ENCODE measurements around the gene EIF3B.
"Not testable (repeated sequence)": the region's sequence is repeated elsewhere in the genome, so short reads cannot be mapped to it uniquely, and the experiment has no call there.

Gene EIF3B

DNA sequence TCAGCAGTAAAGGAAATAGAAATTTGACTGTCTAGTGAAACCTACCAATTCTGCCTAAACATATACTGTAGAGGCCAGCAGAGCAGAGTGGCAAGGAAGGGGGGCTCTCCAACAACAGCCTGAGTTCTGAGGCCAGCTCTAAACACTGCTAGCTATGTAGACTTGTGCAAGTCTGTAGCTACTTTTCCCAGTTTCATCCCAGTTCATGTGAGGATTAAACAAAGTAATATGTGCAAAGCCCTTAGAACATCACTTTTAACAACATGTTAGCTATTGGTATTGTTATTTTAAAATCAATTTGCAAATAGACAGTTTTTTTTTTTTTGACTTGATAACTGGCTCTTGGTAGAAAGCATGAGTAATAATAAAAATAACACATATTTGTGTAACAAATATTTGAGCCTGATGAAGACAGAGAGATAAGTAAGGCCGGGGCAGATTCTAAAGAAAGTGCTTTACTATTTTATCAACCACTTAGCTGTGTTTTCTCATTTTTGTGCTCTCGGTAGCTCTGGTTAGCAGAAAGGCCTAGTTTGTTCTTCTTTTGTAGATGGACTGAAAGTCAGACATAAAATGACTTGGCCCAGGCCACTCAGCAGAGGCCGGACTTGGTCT, 58.1 kb downstream of the EIF3B start:
- H2AFZ ChIP-seq (ENCODE audit: low read length), result no peak overlapping the region
- no peak overlapping the region for H3K18ac ChIP-seq (ENCODE audit: low read length)
- H3K36me3 ChIP-seq (replicated peaks in 1 of 2; ENCODE audit: control insufficient read depth in 2 of 2, insufficient read depth in 2 of 2, low read length in 2 of 2), result no peaks in the 10 kb centered on the region
- no peak overlapping the region for H3K4me2 ChIP-seq (ENCODE audit: insufficient read depth, low read length, poor library complexity, severe bottlenecking)
- H3K4me3 ChIP-seq (ENCODE audit: low read length in 2 of 2), result no peak overlapping the region
- H3K79me1 ChIP-seq (ENCODE audit: low read depth, low read length), result peaks cover 2% of the 10 kb centered on the region
- no peak overlapping the region for H2BK120ac ChIP-seq (ENCODE audit: low read depth, low read length)
- no peak overlapping the region for H3K4ac ChIP-seq (ENCODE audit: low read length)
- no peak overlapping the region for H4K91ac ChIP-seq (ENCODE audit: low read depth, low read length, poor library complexity)
- H3K4me1 ChIP-seq (ENCODE audit: control insufficient read depth in 2 of 2, insufficient read depth in 1 of 2, low read depth in 1 of 2, low read length in 2 of 2), result peaks cover 4 to 8% of the 10 kb centered on the region in 2 donors
- no peak overlapping the region for H2BK15ac ChIP-seq (ENCODE audit: low read length)
- H3K27me3 ChIP-seq (ENCODE audit: control insufficient read depth in 3 of 3, insufficient read depth in 3 of 3, low read depth in 1 of 3, low read length in 3 of 3), result no peaks in the 10 kb centered on the region
- no peak for DNase-seq (ENCODE audit: low spot score)
- H2AK5ac ChIP-seq (ENCODE audit: low read depth, low read length), result no peak overlapping the region
- H4K8ac ChIP-seq (ENCODE audit: low read depth, low read length), result no peak overlapping the region
- WGBS, 2 donors (ENCODE audit: extremely low coverage in 2 of 2, insufficient read length in 2 of 2, insufficient replicate concordance in 1 of 2), result no CpG with 5 or more reads among the region's 3 CpGs
- H2BK12ac ChIP-seq (ENCODE audit: low read length), result no peak overlapping the region
- H3K23ac ChIP-seq (ENCODE audit: low read depth, low read length, poor library complexity), result no peak overlapping the region
- H3K9me3 ChIP-seq (replicated peaks in 1 of 2; ENCODE audit: control insufficient read depth in 2 of 2, insufficient read depth in 1 of 2, low read depth in 1 of 2, low read length in 2 of 2), result no peaks in the 10 kb centered on the region
- H3K14ac ChIP-seq (ENCODE audit: low read length), result no peak overlapping the region
- no peak overlapping the region for H2BK5ac ChIP-seq (ENCODE audit: low read length)
- H3K27ac ChIP-seq (replicated peaks; ENCODE audit: low read length), result no peak overlapping the region
- no peak overlapping the region for H3K9ac ChIP-seq (ENCODE audit: low read depth, low read length, poor library complexity)

DNA sequence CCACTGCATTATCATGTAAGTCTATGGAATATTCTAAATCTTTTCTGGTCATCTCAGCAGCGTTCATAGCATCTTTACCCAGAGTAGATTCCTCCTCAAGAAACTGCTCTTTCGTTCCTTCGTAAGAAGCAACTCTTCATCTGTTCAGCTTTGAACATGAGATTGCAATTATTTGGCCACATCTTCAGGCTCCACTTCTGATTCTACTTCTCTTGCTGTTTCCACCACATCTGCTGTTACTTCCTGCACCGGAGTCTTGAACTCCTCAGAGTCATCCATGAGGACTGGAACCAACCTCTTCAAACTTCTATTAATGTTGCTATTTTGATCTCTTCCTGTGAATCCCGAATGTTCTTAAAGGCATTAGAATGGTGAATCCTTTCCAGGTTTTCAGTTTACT, 61.4 kb downstream of the EIF3B start:
- H3K4ac ChIP-seq (ENCODE audit: low read length), result no peak overlapping the region
- no peaks in the 10 kb centered on the region for H3K9me3 ChIP-seq (replicated peaks in 1 of 2; ENCODE audit: control insufficient read depth in 2 of 2, insufficient read depth in 1 of 2, low read depth in 1 of 2, low read length in 2 of 2)
- no peaks in the 10 kb centered on the region for H3K27me3 ChIP-seq (ENCODE audit: control insufficient read depth in 3 of 3, insufficient read depth in 3 of 3, low read depth in 1 of 3, low read length in 3 of 3)
- no peak overlapping the region for H3K18ac ChIP-seq (ENCODE audit: low read length)
- H2BK12ac ChIP-seq (ENCODE audit: low read length), result no peak overlapping the region
- no peak overlapping the region for H3K14ac ChIP-seq (ENCODE audit: low read length)
- no peaks in the 10 kb centered on the region for H3K36me3 ChIP-seq (replicated peaks in 1 of 2; ENCODE audit: control insufficient read depth in 2 of 2, insufficient read depth in 2 of 2, low read length in 2 of 2)
- H4K91ac ChIP-seq (ENCODE audit: low read depth, low read length, poor library complexity), result no peak overlapping the region
- no peak overlapping the region for H2BK15ac ChIP-seq (ENCODE audit: low read length)
- H3K4me1 ChIP-seq (ENCODE audit: control insufficient read depth in 2 of 2, insufficient read depth in 1 of 2, low read depth in 1 of 2, low read length in 2 of 2), result peaks cover 0 to 2% of the 10 kb centered on the region in 2 donors
- H3K79me1 ChIP-seq (ENCODE audit: low read depth, low read length), result peaks cover 2% of the 10 kb centered on the region
- no peak overlapping the region for H2AFZ ChIP-seq (ENCODE audit: low read length)
- H2AK5ac ChIP-seq (ENCODE audit: low read depth, low read length), result no peak overlapping the region
- no peak overlapping the region for H3K4me2 ChIP-seq (ENCODE audit: insufficient read depth, low read length, poor library complexity, severe bottlenecking)
- no peak overlapping the region for H3K4me3 ChIP-seq (ENCODE audit: low read length in 2 of 2)
- no peak overlapping the region for H2BK120ac ChIP-seq (ENCODE audit: low read depth, low read length)
- H2BK5ac ChIP-seq (ENCODE audit: low read length), result no peak overlapping the region
- no CpG with 5 or more reads among the region's 5 CpGs for WGBS, 2 donors (ENCODE audit: extremely low coverage in 2 of 2, insufficient read length in 2 of 2, insufficient replicate concordance in 1 of 2)
- no peak overlapping the region for H3K23ac ChIP-seq (ENCODE audit: low read depth, low read length, poor library complexity)
- H4K8ac ChIP-seq (ENCODE audit: low read depth, low read length), result no peak overlapping the region
- H3K9ac ChIP-seq (ENCODE audit: low read depth, low read length, poor library complexity), result no peak overlapping the region
- no peak overlapping the region for H3K27ac ChIP-seq (replicated peaks; ENCODE audit: low read length)
- no peak for DNase-seq (ENCODE audit: low spot score)

DNA sequence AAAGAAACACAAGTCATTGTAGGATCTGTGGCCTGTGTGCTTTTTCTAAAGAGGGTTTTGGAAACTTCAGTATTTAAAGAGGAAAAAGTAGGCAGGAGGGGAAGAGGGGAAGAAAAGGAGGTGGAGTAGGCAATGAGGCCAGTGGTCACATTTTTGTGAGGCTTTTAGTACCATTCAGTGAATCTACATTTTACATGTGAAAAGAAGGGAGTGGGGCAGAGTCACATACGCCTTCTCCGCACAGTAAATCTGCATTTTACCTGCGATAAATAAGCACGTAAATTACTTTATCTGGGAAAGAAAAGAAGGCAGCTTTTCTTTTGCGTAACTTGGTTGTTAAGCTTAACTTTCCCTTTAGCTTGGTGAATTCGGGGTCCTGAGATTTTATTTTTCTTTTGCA, 62.0 kb downstream of the EIF3B start:
- Histone ChIP-seq H3K18ac (ENCODE audit: low read length) (no peak overlapping the region), H3K9ac (ENCODE audit: low read depth, low read length, poor library complexity) (no peak overlapping the region), H2AK5ac (ENCODE audit: low read depth, low read length) (no peak overlapping the region), H3K4me2 (ENCODE audit: insufficient read depth, low read length, poor library complexity, severe bottlenecking) (no peak overlapping the region), H3K4me1 (ENCODE audit: control insufficient read depth in 2 of 2, insufficient read depth in 1 of 2, low read depth in 1 of 2, low read length in 2 of 2) (peaks cover 0 to 2% of the 10 kb centered on the region in 2 donors), H3K27ac (replicated peaks; ENCODE audit: low read length) (no peak overlapping the region), H4K8ac (ENCODE audit: low read depth, low read length) (no peak overlapping the region), H4K91ac (ENCODE audit: low read depth, low read length, poor library complexity) (no peak overlapping the region), H3K4me3 (ENCODE audit: low read length in 2 of 2) (no peak overlapping the region), H2AFZ (ENCODE audit: low read length) (no peak overlapping the region), H2BK5ac (ENCODE audit: low read length) (no peak overlapping the region), H3K27me3 (ENCODE audit: control insufficient read depth in 3 of 3, insufficient read depth in 3 of 3, low read depth in 1 of 3, low read length in 3 of 3) (no peaks in the 10 kb centered on the region), H2BK15ac (ENCODE audit: low read length) (no peak overlapping the region), H3K14ac (ENCODE audit: low read length) (no peak overlapping the region), H3K9me3 (replicated peaks in 1 of 2; ENCODE audit: control insufficient read depth in 2 of 2, insufficient read depth in 1 of 2, low read depth in 1 of 2, low read length in 2 of 2) (no peaks in the 10 kb centered on the region), H3K23ac (ENCODE audit: low read depth, low read length, poor library complexity) (no peak overlapping the region), H3K4ac (ENCODE audit: low read length) (no peak overlapping the region), H3K79me1 (ENCODE audit: low read depth, low read length) (peaks cover 2% of the 10 kb centered on the region), H3K36me3 (replicated peaks in 1 of 2; ENCODE audit: control insufficient read depth in 2 of 2, insufficient read depth in 2 of 2, low read length in 2 of 2) (no peaks in the 10 kb centered on the region), H2BK120ac (ENCODE audit: low read depth, low read length) (no peak overlapping the region), H2BK12ac (ENCODE audit: low read length) (no peak overlapping the region)
- no CpG with 5 or more reads among the region's 6 CpGs for WGBS, 2 donors (ENCODE audit: extremely low coverage in 2 of 2, insufficient read length in 2 of 2, insufficient replicate concordance in 1 of 2)
- no peak for DNase-seq (ENCODE audit: low spot score)

DNA sequence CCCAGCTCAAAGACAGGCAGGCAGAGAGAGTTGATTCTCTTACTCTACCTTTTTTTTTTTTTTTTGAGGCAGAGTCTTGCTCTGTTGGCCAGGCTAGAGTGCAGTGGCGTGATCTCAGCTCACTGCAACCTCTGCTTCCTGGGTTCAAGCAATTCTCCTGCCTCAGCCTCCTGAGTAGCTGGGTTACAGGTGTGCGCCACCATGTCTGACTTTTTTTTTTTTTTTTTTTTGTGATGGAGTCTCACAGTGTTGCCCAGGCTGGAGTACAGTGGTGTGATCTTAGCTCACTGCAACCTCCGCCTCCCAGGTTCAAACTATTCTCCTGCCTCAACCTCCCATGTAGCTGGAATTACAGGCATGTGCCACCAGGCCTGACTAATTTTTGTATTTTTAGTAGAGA, 62.6 kb downstream of the EIF3B start:
- H4K8ac ChIP-seq (ENCODE audit: low read depth, low read length); H2BK15ac ChIP-seq (ENCODE audit: low read length); H2AFZ ChIP-seq (ENCODE audit: low read length); H3K23ac ChIP-seq (ENCODE audit: low read depth, low read length, poor library complexity); H2BK5ac ChIP-seq (ENCODE audit: low read length); H3K14ac ChIP-seq (ENCODE audit: low read length); H3K4me3 ChIP-seq (ENCODE audit: low read length in 2 of 2); H3K4me1 ChIP-seq (ENCODE audit: control insufficient read depth in 2 of 2, insufficient read depth in 1 of 2, low read depth in 1 of 2, low read length in 2 of 2); H3K9ac ChIP-seq (ENCODE audit: low read depth, low read length, poor library complexity); H2BK120ac ChIP-seq (ENCODE audit: low read depth, low read length); H3K4ac ChIP-seq (ENCODE audit: low read length); H3K18ac ChIP-seq (ENCODE audit: low read length); H3K79me1 ChIP-seq (ENCODE audit: low read depth, low read length); H3K36me3 ChIP-seq (replicated peaks in 1 of 2; ENCODE audit: control insufficient read depth in 2 of 2, insufficient read depth in 2 of 2, low read length in 2 of 2); H2BK12ac ChIP-seq (ENCODE audit: low read length); H3K27me3 ChIP-seq (ENCODE audit: control insufficient read depth in 3 of 3, insufficient read depth in 3 of 3, low read depth in 1 of 3, low read length in 3 of 3); H3K9me3 ChIP-seq (replicated peaks in 1 of 2; ENCODE audit: control insufficient read depth in 2 of 2, insufficient read depth in 1 of 2, low read depth in 1 of 2, low read length in 2 of 2); H3K4me2 ChIP-seq (ENCODE audit: insufficient read depth, low read length, poor library complexity, severe bottlenecking); H3K27ac ChIP-seq (replicated peaks; ENCODE audit: low read length); H4K91ac ChIP-seq (ENCODE audit: low read depth, low read length, poor library complexity); DNase-seq (ENCODE audit: low spot score); H2AK5ac ChIP-seq (ENCODE audit: low read depth, low read length): not testable (repeated sequence)
- no CpG with 5 or more reads among the region's 3 CpGs for WGBS, 2 donors (ENCODE audit: extremely low coverage in 2 of 2, insufficient read length in 2 of 2, insufficient replicate concordance in 1 of 2)
